Kidney epithelial cell (primary cell): Measurements from ENCODE around the gene TOMM7. TPM values are rescaled to one million over a fixed set of nuclear protein-coding genes. Genes with fewer than 3 reads are reported as not detected.

Experiments used
- DNase-seq: peaks from one replicate; pipeline ENCODE4 v3.0.0-alpha.2; 2010; ENCODE audit warnings: low read depth
- H3K27me3 ChIP-seq: 2 replicates; pipeline ENCODE4 v1.6.0; 2011; ENCODE audit warnings: low read length; ENCODE audit not compliant: control insufficient read depth, insufficient read depth
- H3K36me3 ChIP-seq: 2 replicates; pipeline ENCODE4 v1.5.1; 2011; ENCODE audit warnings: low read length; ENCODE audit not compliant: control insufficient read depth, insufficient read depth
- H3K4me3 ChIP-seq: 2 replicates; pipeline ENCODE4 v1.5.1; 2011; ENCODE audit warnings: low read depth, mild to moderate bottlenecking, control low read depth, low read length
- total RNA-seq: library from RNA; depleted of rRNA; stranded (reverse); fragments of >200 nt; gene quantifications from 2 replicates; pipeline ENCODE4 v1.2.3, GENCODE V29; 2015
- TF ChIP-seq, protein P1 (sequence below): IDR thresholded peaks from 2 replicates; pipeline ENCODE4 v1.5.1; 2011; ENCODE audit warnings: mild to moderate bottlenecking, moderate library complexity, low read length, control low read depth, inconsistent platforms; ENCODE audit not compliant: insufficient read depth, poor library complexity, severe bottlenecking

TOMM7 gene
- total RNA-seq, 1 donor from 2014 or later: 90.5 TPM

DNA sequence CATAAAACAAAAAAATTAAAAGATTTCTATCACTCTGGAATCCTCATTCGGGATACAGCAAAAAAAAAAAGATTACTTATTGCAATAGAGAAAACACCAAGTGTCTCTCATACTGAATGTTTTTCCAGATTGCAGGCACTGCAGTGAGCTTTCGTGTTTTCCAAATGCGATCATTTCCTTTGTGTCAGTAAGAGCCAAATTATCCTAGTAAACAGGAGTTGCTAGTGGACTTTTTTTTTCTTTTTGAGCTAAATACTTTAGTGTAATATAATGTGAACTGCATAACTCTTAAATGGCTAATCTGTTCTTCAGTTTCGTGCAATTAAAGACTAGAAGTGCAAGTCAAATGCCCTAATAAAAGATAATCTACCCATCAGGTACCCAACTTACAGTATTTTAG lies 44.4 kb upstream of the TOMM7 start:
- no peaks in the 10 kb centered on the region for H3K27me3 ChIP-seq
- DNase-seq: no peak
- TF ChIP-seq, protein P1, sequence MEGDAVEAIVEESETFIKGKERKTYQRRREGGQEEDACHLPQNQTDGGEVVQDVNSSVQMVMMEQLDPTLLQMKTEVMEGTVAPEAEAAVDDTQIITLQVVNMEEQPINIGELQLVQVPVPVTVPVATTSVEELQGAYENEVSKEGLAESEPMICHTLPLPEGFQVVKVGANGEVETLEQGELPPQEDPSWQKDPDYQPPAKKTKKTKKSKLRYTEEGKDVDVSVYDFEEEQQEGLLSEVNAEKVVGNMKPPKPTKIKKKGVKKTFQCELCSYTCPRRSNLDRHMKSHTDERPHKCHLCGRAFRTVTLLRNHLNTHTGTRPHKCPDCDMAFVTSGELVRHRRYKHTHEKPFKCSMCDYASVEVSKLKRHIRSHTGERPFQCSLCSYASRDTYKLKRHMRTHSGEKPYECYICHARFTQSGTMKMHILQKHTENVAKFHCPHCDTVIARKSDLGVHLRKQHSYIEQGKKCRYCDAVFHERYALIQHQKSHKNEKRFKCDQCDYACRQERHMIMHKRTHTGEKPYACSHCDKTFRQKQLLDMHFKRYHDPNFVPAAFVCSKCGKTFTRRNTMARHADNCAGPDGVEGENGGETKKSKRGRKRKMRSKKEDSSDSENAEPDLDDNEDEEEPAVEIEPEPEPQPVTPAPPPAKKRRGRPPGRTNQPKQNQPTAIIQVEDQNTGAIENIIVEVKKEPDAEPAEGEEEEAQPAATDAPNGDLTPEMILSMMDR: no peak

DNA sequence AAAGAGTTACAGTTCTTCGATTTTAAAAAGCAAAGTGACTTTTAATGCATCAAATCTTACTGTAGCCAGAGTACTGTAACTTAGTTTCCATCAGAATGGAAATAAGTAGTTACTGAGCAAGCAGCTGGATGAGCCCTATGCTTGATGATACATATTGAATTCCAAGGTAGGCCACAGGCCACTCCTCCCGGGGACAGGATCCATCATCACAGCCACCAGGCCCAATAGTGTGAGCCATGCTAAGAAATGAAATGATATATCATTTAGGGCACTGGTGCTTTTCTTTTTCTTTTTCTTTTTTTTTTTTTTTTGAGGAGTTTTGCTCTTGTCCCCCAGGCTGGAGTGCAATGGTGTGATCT lies 42.9 kb upstream of the TOMM7 start:
- DNase-seq: no peak
- no peak overlapping the region for H3K4me3 ChIP-seq
- H3K27me3 ChIP-seq: no peaks in the 10 kb centered on the region
- TF ChIP-seq, protein P1: no peak
- no peaks in the 10 kb centered on the region for H3K36me3 ChIP-seq

More for the DNA sequence above, 44.4 kb upstream of the TOMM7 start:
- H3K4me3 ChIP-seq: no peak overlapping the region
- H3K36me3 ChIP-seq: no peaks in the 10 kb centered on the region

DNA sequence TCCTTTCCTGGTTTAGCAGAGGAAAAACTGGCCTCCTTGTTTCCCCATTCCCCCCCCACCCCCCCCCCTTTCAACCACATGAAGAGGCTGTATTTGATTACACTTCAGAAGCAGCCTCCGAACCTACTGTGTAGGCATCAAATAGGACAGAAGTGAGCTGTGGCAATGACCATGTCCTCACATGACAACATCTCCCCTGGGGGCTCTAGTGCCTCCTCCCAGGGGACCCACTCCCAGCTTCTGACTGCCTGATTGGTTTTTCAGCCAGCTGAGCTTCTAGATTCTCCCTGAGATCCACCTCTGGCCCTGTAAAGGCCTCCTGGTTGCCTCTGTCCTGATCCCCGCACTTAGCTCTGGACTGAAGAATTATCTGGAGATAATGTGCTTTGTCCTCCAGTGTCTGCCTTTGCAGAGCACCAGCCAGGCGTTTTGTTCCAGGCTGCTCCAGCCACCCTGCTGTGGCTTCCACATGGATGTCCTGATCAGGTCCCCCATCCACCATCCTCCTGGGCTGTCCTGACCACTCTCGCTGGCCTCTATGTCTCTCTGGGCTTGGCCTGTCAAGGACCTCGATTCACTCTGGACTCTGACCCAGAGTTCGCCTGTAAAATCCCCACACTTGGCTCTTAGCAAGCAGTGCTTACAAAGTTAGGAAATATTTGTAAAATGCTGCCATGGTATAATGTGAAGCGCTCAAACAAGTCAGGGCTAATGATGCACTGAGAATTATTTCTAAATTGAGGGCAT lies 42.4 kb upstream of the TOMM7 start:
- H3K27me3 ChIP-seq: no peaks in the 10 kb centered on the region
- H3K4me3 ChIP-seq: no peak overlapping the region
- TF ChIP-seq, protein P1: no peak
- H3K36me3 ChIP-seq: no peaks in the 10 kb centered on the region
- no peak for DNase-seq

DNA sequence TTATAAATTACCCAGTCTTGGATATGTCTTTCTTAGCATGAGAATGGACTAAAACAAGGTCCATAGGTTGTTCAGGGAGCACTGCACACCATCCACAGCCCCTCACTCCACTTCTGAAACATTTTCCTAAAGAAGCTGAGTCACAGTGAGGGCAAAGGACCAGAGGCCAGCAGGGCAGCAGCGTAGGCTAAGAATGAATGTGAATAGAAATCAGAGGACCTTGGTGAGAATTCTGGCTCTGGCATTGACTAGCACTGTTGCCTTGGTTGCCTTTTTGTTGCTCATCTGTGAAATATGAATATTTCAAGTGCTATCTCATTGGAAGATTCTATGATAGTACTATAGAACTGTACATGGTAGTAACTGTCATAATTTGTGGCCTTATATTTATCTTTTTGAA lies 41.7 kb upstream of the TOMM7 start:
- no peak for DNase-seq
- Histone ChIP-seq H3K4me3 (no peak overlapping the region), H3K36me3 (no peaks in the 10 kb centered on the region), H3K27me3 (no peaks in the 10 kb centered on the region)
- TF ChIP-seq, protein P1: no peak

DNA sequence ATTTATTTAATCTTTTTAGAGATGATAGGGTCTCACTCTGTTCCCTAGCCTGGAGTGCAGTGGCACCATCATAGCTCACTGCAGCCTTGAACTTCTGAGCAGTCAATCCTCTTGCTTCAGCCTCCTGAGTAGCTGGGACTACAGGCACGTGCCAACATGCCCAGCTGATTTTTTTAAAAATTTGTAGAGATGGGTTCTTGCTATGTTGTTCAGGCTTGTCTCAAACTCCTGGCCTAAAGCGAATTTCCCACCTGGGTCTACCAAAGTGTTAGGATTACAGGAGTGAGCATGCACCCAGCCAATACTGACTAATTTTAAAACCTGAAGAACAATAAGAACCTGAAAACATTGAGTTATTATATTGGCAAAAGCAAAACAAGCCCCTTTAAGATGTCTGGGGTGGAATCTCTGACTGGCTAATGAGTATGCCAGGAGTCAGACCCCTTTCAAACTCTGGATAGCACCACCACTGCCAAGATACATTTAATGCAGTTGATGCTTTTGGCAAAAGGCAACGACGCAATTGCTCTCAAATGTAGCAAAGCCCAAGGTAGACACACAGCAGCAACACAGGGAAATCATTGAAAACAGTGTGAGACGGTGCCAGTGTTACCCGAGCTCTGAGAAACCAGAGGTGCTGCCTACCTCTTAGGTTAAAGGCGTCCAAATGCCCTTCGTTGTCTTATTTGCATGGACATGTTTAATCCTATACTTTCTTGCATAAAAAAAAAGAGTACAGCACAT lies 40.7 kb upstream of the TOMM7 start:
- DNase-seq: no peak

More for the DNA sequence above, 40.7 kb upstream of the TOMM7 start:
- H3K27me3 ChIP-seq: no peaks in the 10 kb centered on the region
- H3K4me3 ChIP-seq: no peak overlapping the region
- TF ChIP-seq, protein P1: no peak
- H3K36me3 ChIP-seq: no peaks in the 10 kb centered on the region
